K562 (cell line): Measurements from ENCODE around the gene SEPTIN6. TPM values are rescaled to one million over a fixed set of nuclear protein-coding genes. Genes with fewer than 3 reads are reported as not detected.
A peak's percentile ranks its signal among the peaks of the same experiment; 100 is the strongest.

ENCODE experiments used
- ATAC-seq: fragments of 200-7000 bp; cut with Tn5 transposase; 3 replicates; pipeline ENCODE4 v1.9.1; 2020; ENCODE audit warnings: moderate library complexity
- BruUV-seq: library from RNA; stranded (reverse); fragments of 400-500 nt; replicated peaks from 2 replicates; lab custom pipeline; 2021; lab: Mats Ljungman, UMichigan
- CTCF ChIA-PET: fragments of 300-600 bp; formaldehyde crosslinking; extraction: SDS; loops from one replicate; lab custom pipeline; 2021; ENCODE audit warnings: low intra/inter-chr PET ratio; lab: Yijun Ruan, JAX
- POLR2A ChIA-PET: fragments of 300-600, 350-650 bp; sonication (Branson Sonifier 250); formaldehyde crosslinking; extraction: SDS; loops from one replicate; lab custom pipeline; 2021; ENCODE audit warnings: antibody characterized with exemption, inconsistent platforms; lab: Yijun Ruan, JAX
- DNase-seq, 4 experiments: peaks; one replicate each; pipeline versions ENCODE4 v3.0.0 to v3.0.0-alpha.2; 2011 to 2018; ENCODE audit warnings: low spot score in 3 of 4, mixed read lengths in 3 of 4; ENCODE audit errors: extremely low read depth in 1 of 4
- FAIRE-seq: peaks from 2 replicates; lab custom pipeline; 2011; peaks lifted over from hg19 to GRCh38; lab: Jason Lieb, UNC
- H2AFZ ChIP-seq: 2 replicates; pipeline ENCODE4 v1.6.0; 2011; ENCODE audit warnings: low read depth, low read length, control low read depth, inconsistent platforms
- H3K27ac ChIP-seq: fragments of 200-600 bp; 3 replicates; pipeline ENCODE4 v1.8.0; 2011; ENCODE audit warnings: low read depth, mild to moderate bottlenecking, control low read depth, inconsistent platforms, low read length, moderate library complexity, mixed read lengths; ENCODE audit errors: extremely low read depth
- H3K27me3 ChIP-seq, 2 experiments: fragments of 300-600 bp in 1 of 2; 2 replicates in 1 of 2; 3 replicates in 1 of 2; pipeline versions ENCODE4 v1.6.0 to v1.8.0; 2011; ENCODE audit warnings: inconsistent platforms in 2 of 2, low read length in 2 of 2, mild to moderate bottlenecking in 1 of 2, mixed read lengths in 1 of 2, moderate library complexity in 1 of 2; ENCODE audit not compliant: control insufficient read depth in 2 of 2, insufficient read depth in 2 of 2
- H3K36me3 ChIP-seq: fragments of 300-600 bp; 3 replicates; pipeline ENCODE4 v1.8.0; 2011; ENCODE audit warnings: mild to moderate bottlenecking, low read length, inconsistent platforms; ENCODE audit not compliant: control insufficient read depth, insufficient read depth
- H3K4me1 ChIP-seq, 2 experiments: fragments of 200-600 bp in 1 of 2; replicated peaks in 1 of 2; 2 replicates in 1 of 2; 3 replicates in 1 of 2; pipeline versions ENCODE4 v1.5.1 to v1.8.0; 2011; ENCODE audit warnings: inconsistent platforms in 2 of 2, low read length in 2 of 2, mild to moderate bottlenecking in 1 of 2, mixed read lengths in 1 of 2, moderate library complexity in 1 of 2; ENCODE audit not compliant: control insufficient read depth in 2 of 2, insufficient read depth in 2 of 2
- H3K4me2 ChIP-seq: 2 replicates; pipeline ENCODE4 v1.6.1; 2011; ENCODE audit warnings: low read length, control low read depth, inconsistent platforms, mixed read lengths; ENCODE audit not compliant: insufficient read depth
- H3K4me3 ChIP-seq: fragments of 200-600 bp; sonication (generic), shearing (Covaris generic); 2 replicates; pipeline ENCODE4 v1.5.1; 2016; ENCODE audit warnings: control low read depth, inconsistent platforms
- H3K79me2 ChIP-seq: fragments of 200-600 bp; 3 replicates; pipeline ENCODE4 v1.8.0; 2011; ENCODE audit warnings: low read length, inconsistent platforms; ENCODE audit not compliant: control insufficient read depth, insufficient read depth
- H3K9ac ChIP-seq, 2 experiments: 2 replicates each; pipeline versions ENCODE4 v1.6.0 to v1.6.1; 2011; ENCODE audit warnings: low read depth in 2 of 2, low read length in 2 of 2, control low read depth in 1 of 2, inconsistent platforms in 1 of 2, mild to moderate bottlenecking in 1 of 2, mixed read lengths in 1 of 2; ENCODE audit not compliant: insufficient read depth in 1 of 2
- H3K9me1 ChIP-seq: one replicate; pipeline ENCODE4 v1.6.0; 2011; ENCODE audit warnings: inconsistent platforms, mild to moderate bottlenecking, low read length, moderate library complexity; ENCODE audit not compliant: control insufficient read depth, insufficient read depth
- H3K9me3 ChIP-seq: replicated peaks from 2 replicates; pipeline ENCODE4 v1.5.1; 2011; ENCODE audit warnings: low read depth, low read length, inconsistent platforms; ENCODE audit not compliant: control insufficient read depth, insufficient read depth
- H4K20me1 ChIP-seq: replicated peaks from 2 replicates; pipeline ENCODE4 v1.6.1; 2011; ENCODE audit warnings: low read length, inconsistent platforms, mixed read lengths; ENCODE audit not compliant: control insufficient read depth, insufficient read depth
- CBX1 ChIP-seq: sonication (generic); IDR thresholded peaks from 2 replicates; pipeline ENCODE4 v1.6.1; 2016; ENCODE audit warnings: antibody characterized with exemption, low read depth, mild to moderate bottlenecking
- FOXM1 ChIP-seq, 2 experiments: fragments of 450-650 bp in 1 of 2; sonication (generic) in 1 of 2; formaldehyde crosslinking in 1 of 2; IDR thresholded peaks; 2 replicates each; pipeline versions ENCODE4 v1.6.1 to v1.9.0; 2017 to 2022; ENCODE audit warnings: low read depth in 2 of 2, mild to moderate bottlenecking in 2 of 2, missing genetic modification reagents in 1 of 2, moderate library complexity in 1 of 2
- NFIC ChIP-seq: fragments of 450-650 bp; IDR thresholded peaks from 2 replicates; pipeline ENCODE4 v1.6.1; 2017; ENCODE audit warnings: mild to moderate bottlenecking, inconsistent platforms
- PHF20 ChIP-seq: fragments of 450-650 bp; IDR thresholded peaks from 2 replicates; pipeline ENCODE4 v1.6.1; 2018; ENCODE audit not compliant: partially characterized antibody
- ZNF586 ChIP-seq: fragments of 450-650 bp; formaldehyde crosslinking; conservative IDR thresholded peaks from 2 replicates; pipeline ENCODE4 v1.4.0; 2020; ENCODE audit warnings: mild to moderate bottlenecking, moderate library complexity
- WGBS: fragments of 100-300 bp; shearing (Covaris generic); methylation state at CpG from one replicate; pipeline ENCODE4 v1.1.6; 2016; ENCODE audit warnings: low coverage, mixed read lengths; ENCODE audit not compliant: insufficient coverage; ENCODE audit errors: missing lambda C conversion rate; 5-methylcytosine and 5-hydroxymethylcytosine counted together
- in situ Hi-C: fragments of 300-500 bp; cut with MboI; formaldehyde crosslinking; loops from 4 replicates; pipeline ENCODE4 v1.15.0; 2018; ENCODE audit warnings: inconsistent platforms, mixed read lengths
- intact Hi-C: fragments of 100-400 bp; cut with micrococcal nuclease; formaldehyde crosslinking; loops from 2 replicates; pipeline ENCODE4 v1.14.2; 2022
- polyA plus RNA-seq, 8 experiments: library from polyadenylated mRNA; depleted of rRNA in 4 of 8; stranded (reverse) in 5 of 8; unstranded in 3 of 8; fragments of >200 nt; fragmentation: Nextera tagmentation in 2 of 8; fragmentation: Illumina TruSeq in 1 of 8; extraction: Ambion mirVana in 2 of 8; extraction: Trizol in 1 of 8; gene quantifications; 2 replicates each; pipeline versions ENCODE4 v1.2.1 to v1.2.3, GENCODE V29; 2011 to 2014; ENCODE audit warnings: inconsistent platforms in 1 of 8, missing spikeins in 1 of 8
- total RNA-seq, 7 experiments: library from RNA; depleted of rRNA in 6 of 7; stranded (reverse); fragments of >200 nt in 6 of 7; fragmentation: Illumina TruSeq in 2 of 7; extraction: Trizol in 2 of 7; gene quantifications; 2 replicates each; pipeline versions ENCODE4 v1.2.1 to v1.2.3, GENCODE V29; 2011 to 2021; ENCODE audit warnings: low replicate concordance in 1 of 7
- TF ChIP-seq, protein P1 (sequence below): sonication (generic); formaldehyde crosslinking; IDR thresholded peaks from 2 replicates; pipeline ENCODE4 v1.8.1; 2023; ENCODE audit warnings: mild to moderate bottlenecking, missing genetic modification reagents

Gene SEPTIN6
- total and polyA plus RNA-seq, 9 of the 15 experiments (the other 6 are each of a cell fraction or from before 2014, with no cell fraction given) = 8.4 to 67.0 (median 37.8) TPM

DNA sequence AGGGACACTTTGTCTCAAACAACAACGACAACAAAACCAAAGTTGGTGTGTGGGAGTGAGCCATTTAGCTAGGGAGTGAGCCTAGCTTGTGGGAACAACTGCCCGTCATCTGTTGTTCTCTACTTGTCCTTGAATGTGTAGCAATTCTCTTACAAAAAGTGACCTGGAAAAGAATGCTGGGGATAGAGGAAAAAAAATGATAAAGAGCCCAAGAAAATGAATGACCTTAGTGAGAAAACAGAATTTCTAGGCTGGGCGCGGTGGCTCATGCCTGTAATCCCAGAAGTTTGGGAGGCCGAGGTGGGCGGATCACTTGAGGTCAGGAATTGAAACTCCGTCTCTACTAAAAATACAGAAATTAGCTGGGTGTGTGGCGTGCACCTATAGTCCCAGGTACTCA lies 19.6 kb downstream of the SEPTIN6 start (continued):
- TF ChIP-seq, protein P1, sequence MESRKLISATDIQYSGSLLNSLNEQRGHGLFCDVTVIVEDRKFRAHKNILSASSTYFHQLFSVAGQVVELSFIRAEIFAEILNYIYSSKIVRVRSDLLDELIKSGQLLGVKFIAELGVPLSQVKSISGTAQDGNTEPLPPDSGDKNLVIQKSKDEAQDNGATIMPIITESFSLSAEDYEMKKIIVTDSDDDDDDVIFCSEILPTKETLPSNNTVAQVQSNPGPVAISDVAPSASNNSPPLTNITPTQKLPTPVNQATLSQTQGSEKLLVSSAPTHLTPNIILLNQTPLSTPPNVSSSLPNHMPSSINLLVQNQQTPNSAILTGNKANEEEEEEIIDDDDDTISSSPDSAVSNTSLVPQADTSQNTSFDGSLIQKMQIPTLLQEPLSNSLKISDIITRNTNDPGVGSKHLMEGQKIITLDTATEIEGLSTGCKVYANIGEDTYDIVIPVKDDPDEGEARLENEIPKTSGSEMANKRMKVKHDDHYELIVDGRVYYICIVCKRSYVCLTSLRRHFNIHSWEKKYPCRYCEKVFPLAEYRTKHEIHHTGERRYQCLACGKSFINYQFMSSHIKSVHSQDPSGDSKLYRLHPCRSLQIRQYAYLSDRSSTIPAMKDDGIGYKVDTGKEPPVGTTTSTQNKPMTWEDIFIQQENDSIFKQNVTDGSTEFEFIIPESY (CRISPR knock-in tag) = no peak

DNA sequence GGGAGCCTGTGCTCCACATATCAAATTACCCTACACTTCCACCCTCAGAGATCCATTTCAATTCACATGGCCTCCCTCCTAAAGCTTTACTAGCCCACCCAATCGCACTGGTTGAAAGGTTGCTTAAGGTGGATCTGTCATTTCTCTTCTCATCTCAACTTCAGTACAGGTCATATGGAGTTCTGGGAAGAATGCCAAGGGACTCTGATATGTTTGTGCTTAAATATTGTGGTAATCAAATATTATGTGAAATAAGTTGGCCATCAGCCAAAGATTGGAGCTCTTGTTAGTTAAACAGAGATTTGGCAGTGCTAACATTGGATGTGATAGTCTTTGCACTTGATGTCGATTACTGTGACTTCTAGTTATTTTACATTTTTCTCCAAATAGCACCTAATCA lies 20.5 kb downstream of the SEPTIN6 start:
- 67% methylated on average over 2 of the region's 2 CpGs for WGBS
- no peak for FAIRE-seq
- Histone ChIP-seq H3K4me3 (no peak overlapping the region), H2AFZ (no peak overlapping the region), H3K9me3 (no peaks in the 10 kb centered on the region), H3K4me1 (no peaks in the 10 kb centered on the region; a peak in 3 of 5 replicates), H3K9ac (no peak overlapping the region), H3K79me2 (peaks cover 6% of the 10 kb centered on the region; the same call in 1 of the 3 replicates), H3K36me3 (peaks cover 36% of the 10 kb centered on the region; the same call in 2 of the 3 replicates), H3K27me3 (no peaks in the 10 kb centered on the region), H3K27ac (no peak overlapping the region), H3K9me1 (no peaks in the 10 kb centered on the region), H4K20me1 (no peaks in the 10 kb centered on the region), H3K4me2 (no peak overlapping the region)
- ATAC-seq = no peak
- CTCF ChIA-PET = no interaction called here
- TF ChIP-seq CBX1 (no peak), NFIC (peak; percentile 68), FOXM1 (IDR thresholded peaks at IDR 0.05; ENCODE audit: low read depth) (no peak), FOXM1 (CRISPR knock-in tag; IDR thresholded peaks at IDR 0.05; ENCODE audit: low read depth) (no peak), ZNF586 (no peak), PHF20 (no peak)
- no TSS peak for BruUV-seq
- in situ Hi-C loops (no loop called here), intact Hi-C loops (no loop called here)
- POLR2A ChIA-PET = interaction anchor here (1.3 to 6.6 kb wide), 3 partner anchors 11 to 18 kb away, joined by 3 to 39 read pairs (median 4); no protein-coding TSS in a partner anchor
- DNase-seq = no peak
